ENCODE results near the gene ACOT12. TPM values are rescaled to one million over a fixed set of nuclear protein-coding genes. Genes with fewer than 3 reads are reported as not detected.
"Not testable (repeated sequence)": the region's sequence is repeated elsewhere in the genome, so short reads cannot be mapped to it uniquely, and the experiment has no call there.

Gene ACOT12
- total RNA-seq, 2 donors from 2014 or later: not detected

DNA sequence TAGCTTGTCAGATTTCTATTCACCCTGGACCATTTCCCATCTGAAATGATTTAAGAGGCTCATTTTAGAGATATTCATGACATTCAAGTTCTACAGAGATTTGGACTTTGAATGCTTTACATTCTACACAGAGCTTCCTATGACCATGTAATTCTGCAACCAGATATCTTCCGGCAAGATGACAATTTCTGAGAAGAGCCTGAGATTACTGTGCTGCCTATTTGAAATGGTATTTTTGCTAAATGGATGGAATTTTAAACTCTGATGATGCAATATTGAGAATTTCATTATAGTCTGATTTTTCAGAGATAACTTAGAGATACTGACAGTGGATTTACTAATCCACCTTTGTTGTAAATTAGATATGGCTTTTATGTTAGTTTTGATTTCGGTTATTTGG, 16.0 kb upstream of the ACOT12 start:
- H3K36me3 Mint-ChIP-seq (ENCODE audit: low read depth): peaks cover 4% of the 10 kb centered on the region
- no peak overlapping the region for H3K4me3 Mint-ChIP-seq
- ATAC-seq (replicated peaks): peak; percentile 31
- H3K27me3 Mint-ChIP-seq: no peaks in the 10 kb centered on the region
- H3K4me1 Mint-ChIP-seq: no peaks in the 10 kb centered on the region
- H3K9me3 Mint-ChIP-seq: no peaks in the 10 kb centered on the region
- no peak overlapping the region for H3K27ac Mint-ChIP-seq

GRCh38 chr5:81409361-81409760, 15.4 kb upstream of the ACOT12 start:
- Mint-ChIP-seq H3K27ac (no peak overlapping the region), H3K4me3 (no peak overlapping the region), H3K36me3 (ENCODE audit: low read depth) (peaks cover 4% of the 10 kb centered on the region), H3K4me1 (no peaks in the 10 kb centered on the region), H3K27me3 (no peaks in the 10 kb centered on the region), H3K9me3 (no peaks in the 10 kb centered on the region)
- no peak for ATAC-seq (replicated peaks)

DNA sequence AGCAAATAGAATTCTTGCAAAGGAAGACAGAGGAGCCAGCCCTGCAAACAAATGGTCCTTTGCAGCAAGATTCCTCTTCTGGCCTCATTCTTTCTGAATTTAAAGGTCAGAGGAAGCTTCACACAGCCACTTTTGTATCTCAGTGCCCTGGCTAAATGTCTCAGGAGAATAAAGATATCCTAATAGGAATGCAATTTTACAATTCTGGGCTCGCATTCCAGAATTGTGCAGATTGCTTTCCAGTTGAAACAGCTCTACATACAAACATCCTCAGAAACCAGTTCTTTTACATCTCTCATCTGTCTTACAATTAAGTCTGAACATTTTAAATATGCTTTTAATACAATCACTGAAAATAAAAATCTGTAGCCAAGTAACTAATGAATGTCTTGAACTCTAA, 14.6 kb upstream of the ACOT12 start:
- no peak for ATAC-seq (replicated peaks)
- Mint-ChIP-seq H3K4me1 (no peaks in the 10 kb centered on the region), H3K9me3 (no peaks in the 10 kb centered on the region)

GRCh38 chr5:81407811-81408210, 13.9 kb upstream of the ACOT12 start:
- not testable (repeated sequence) for H3K27me3 Mint-ChIP-seq; H3K4me1 Mint-ChIP-seq; H3K27ac Mint-ChIP-seq; ATAC-seq (replicated peaks); H3K36me3 Mint-ChIP-seq (ENCODE audit: low read depth); H3K4me3 Mint-ChIP-seq; H3K9me3 Mint-ChIP-seq

More for the DNA sequence above, 14.6 kb upstream of the ACOT12 start:
- H3K36me3 Mint-ChIP-seq (ENCODE audit: low read depth): peaks cover 4% of the 10 kb centered on the region
- no peak overlapping the region for H3K4me3 Mint-ChIP-seq
- H3K27me3 Mint-ChIP-seq: no peaks in the 10 kb centered on the region
- no peak overlapping the region for H3K27ac Mint-ChIP-seq

- Mint-ChIP-seq H3K36me3 (ENCODE audit: low read depth) (peaks cover 4% of the 10 kb centered on the region), H3K9me3 (no peaks in the 10 kb centered on the region), H3K4me1 (no peaks in the 10 kb centered on the region), H3K4me3 (no peak overlapping the region), H3K27me3 (peaks cover 9% of the 10 kb centered on the region), H3K27ac (no peak overlapping the region)
- no peak for ATAC-seq (replicated peaks)
These were observed 11.4 kb upstream of the ACOT12 start for GRCh38 chr5:81405126-81405891.

GRCh38 chr5:81402192-81402930, 8.4 kb upstream of the ACOT12 start:
- H3K36me3 Mint-ChIP-seq (ENCODE audit: low read depth): no peaks in the 10 kb centered on the region
- no peak for ATAC-seq (replicated peaks)
- H3K27ac Mint-ChIP-seq: no peak overlapping the region
- H3K9me3 Mint-ChIP-seq: no peaks in the 10 kb centered on the region
- peaks cover 16% of the 10 kb centered on the region for H3K27me3 Mint-ChIP-seq
- H3K4me3 Mint-ChIP-seq: no peak overlapping the region
- H3K4me1 Mint-ChIP-seq: no peaks in the 10 kb centered on the region

GRCh38 chr5:81401266-81401665, 7.3 kb upstream of the ACOT12 start:
- H3K27me3 Mint-ChIP-seq: peaks cover 19% of the 10 kb centered on the region

GRCh38 chr5:81400375-81400774, 6.4 kb upstream of the ACOT12 start:
- Mint-ChIP-seq H3K36me3 (ENCODE audit: low read depth) (no peaks in the 10 kb centered on the region), H3K27me3 (peaks cover 26% of the 10 kb centered on the region), H3K4me3 (no peak overlapping the region), H3K27ac (no peak overlapping the region), H3K4me1 (no peaks in the 10 kb centered on the region), H3K9me3 (no peaks in the 10 kb centered on the region)
- ATAC-seq (replicated peaks): no peak

More at GRCh38 chr5:81401266-81401665, 7.3 kb upstream of the ACOT12 start:
- ATAC-seq (replicated peaks): no peak
- no peak overlapping the region for H3K4me3 Mint-ChIP-seq
- no peak overlapping the region for H3K27ac Mint-ChIP-seq
- H3K36me3 Mint-ChIP-seq (ENCODE audit: low read depth): no peaks in the 10 kb centered on the region
- no peaks in the 10 kb centered on the region for H3K4me1 Mint-ChIP-seq
- H3K9me3 Mint-ChIP-seq: no peaks in the 10 kb centered on the region

DNA sequence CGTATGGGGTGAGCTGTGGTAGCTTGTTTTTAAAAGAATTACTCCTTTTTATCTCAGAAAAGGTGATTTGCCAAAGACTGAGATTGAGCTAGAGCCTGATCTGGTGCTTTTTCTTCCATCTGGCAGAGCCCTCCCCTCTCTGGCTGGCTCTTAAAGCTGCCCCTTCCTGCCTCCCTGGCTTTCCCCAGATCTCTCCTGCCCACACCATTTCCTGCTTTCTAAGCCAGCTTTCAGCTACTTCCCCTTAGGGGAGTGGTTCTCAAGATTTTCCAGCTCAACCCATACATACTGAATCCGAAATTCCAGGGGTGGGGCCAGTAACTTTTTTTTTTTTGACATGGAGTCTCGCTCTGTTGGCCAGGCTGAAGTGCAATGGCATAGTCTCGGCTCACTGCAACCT, 4.8 kb upstream of the ACOT12 start:
- Mint-ChIP-seq H3K27ac (no peak overlapping the region), H3K4me3 (no peak overlapping the region), H3K4me1 (no peaks in the 10 kb centered on the region), H3K9me3 (no peaks in the 10 kb centered on the region), H3K36me3 (ENCODE audit: low read depth) (no peaks in the 10 kb centered on the region), H3K27me3 (peaks cover 30% of the 10 kb centered on the region)
- no peak for ATAC-seq (replicated peaks)

- no peak for ATAC-seq (replicated peaks)
- no peaks in the 10 kb centered on the region for H3K36me3 Mint-ChIP-seq (ENCODE audit: low read depth)
- H3K9me3 Mint-ChIP-seq: no peaks in the 10 kb centered on the region
- H3K4me3 Mint-ChIP-seq: no peak overlapping the region
- H3K27ac Mint-ChIP-seq: no peak overlapping the region
- H3K27me3 Mint-ChIP-seq: peaks cover 38% of the 10 kb centered on the region
- H3K4me1 Mint-ChIP-seq: no peaks in the 10 kb centered on the region
These were observed 3.2 kb upstream of the ACOT12 start for GRCh38 chr5:81397176-81397575.

DNA sequence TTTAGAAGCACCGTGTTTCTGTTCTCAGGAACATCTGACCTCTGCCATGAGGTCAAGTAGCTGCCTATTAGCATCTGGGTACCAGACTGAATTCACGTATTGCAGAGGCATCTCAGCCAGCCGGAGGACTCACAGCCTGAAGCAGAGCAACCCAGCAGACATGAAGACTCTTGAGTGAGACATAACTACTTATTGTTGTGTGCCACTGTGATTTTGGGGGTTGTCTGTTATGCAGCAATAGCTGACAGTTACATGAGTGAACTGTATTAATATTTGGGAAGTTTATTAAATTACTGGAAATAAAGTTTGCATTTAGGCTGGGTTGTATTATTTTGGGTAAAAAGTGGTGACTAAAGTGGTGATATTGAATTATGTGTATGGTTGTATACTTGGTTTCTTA, 1.3 kb upstream of the ACOT12 start:
- peaks cover 44% of the 10 kb centered on the region for H3K27me3 Mint-ChIP-seq
- no peaks in the 10 kb centered on the region for H3K36me3 Mint-ChIP-seq (ENCODE audit: low read depth)
- ATAC-seq (replicated peaks): no peak
- no peaks in the 10 kb centered on the region for H3K9me3 Mint-ChIP-seq
- no peak overlapping the region for H3K27ac Mint-ChIP-seq
- no peak overlapping the region for H3K4me3 Mint-ChIP-seq
- H3K4me1 Mint-ChIP-seq: no peaks in the 10 kb centered on the region

DNA sequence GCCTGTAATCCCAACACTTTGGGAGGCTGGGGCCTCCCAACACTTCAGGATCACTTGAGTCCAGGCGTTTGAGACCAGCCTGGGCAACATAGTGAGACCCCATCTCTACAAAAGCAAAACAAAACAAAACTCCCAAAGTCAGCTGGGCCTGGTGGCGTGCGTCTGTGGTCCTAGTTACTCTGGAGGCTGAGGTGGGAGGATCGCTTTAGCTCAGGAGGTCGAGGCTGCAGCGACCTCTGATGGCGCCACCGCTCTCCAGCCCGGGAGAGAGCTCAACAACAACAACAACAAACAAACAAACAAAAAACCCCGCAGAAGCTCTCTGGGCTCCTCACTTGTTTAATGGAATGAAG, 528 bp downstream of the ACOT12 start:
- Mint-ChIP-seq H3K27ac (no peak overlapping the region), H3K4me3 (peak overlapping the region; percentile 36), H3K27me3 (peaks cover 48% of the 10 kb centered on the region), H3K36me3 (ENCODE audit: low read depth) (no peaks in the 10 kb centered on the region), H3K9me3 (peaks cover 3% of the 10 kb centered on the region), H3K4me1 (no peaks in the 10 kb centered on the region)
- ATAC-seq (replicated peaks): no peak

DNA sequence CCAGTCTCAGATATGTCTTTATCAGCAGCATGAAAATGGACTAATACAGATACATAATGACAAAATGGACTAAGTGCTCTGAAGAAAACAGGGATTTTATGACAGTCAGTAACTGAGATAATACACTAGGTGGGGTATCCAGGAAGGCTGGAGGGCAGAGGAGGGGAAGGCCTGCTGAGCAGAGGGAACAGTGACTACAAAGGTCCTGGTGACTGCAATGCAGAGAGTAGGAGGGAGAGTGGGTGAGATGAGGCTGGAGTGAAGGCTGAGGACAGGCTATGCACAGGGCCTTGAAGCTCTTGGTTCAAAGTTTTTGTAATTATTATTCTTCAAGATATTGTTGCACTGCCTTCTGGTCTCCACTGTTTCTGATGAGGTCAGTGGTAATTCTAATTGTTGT, 4.9 kb downstream of the ACOT12 start:
- no peak for ATAC-seq (replicated peaks)
- H3K4me3 Mint-ChIP-seq: no peak overlapping the region
- H3K9me3 Mint-ChIP-seq: peaks cover 3% of the 10 kb centered on the region
- peak overlapping the region; percentile 22 for H3K27ac Mint-ChIP-seq
- no peaks in the 10 kb centered on the region for H3K36me3 Mint-ChIP-seq (ENCODE audit: low read depth)
- H3K27me3 Mint-ChIP-seq: peaks cover 38% of the 10 kb centered on the region
- H3K4me1 Mint-ChIP-seq: no peaks in the 10 kb centered on the region

GRCh38 chr5:81388169-81388568, 5.8 kb downstream of the ACOT12 start:
- H3K27ac Mint-ChIP-seq: no peak overlapping the region
- H3K4me1 Mint-ChIP-seq: no peaks in the 10 kb centered on the region
- no peaks in the 10 kb centered on the region for H3K36me3 Mint-ChIP-seq (ENCODE audit: low read depth)
- H3K9me3 Mint-ChIP-seq: peaks cover 3% of the 10 kb centered on the region
- H3K4me3 Mint-ChIP-seq: no peak overlapping the region
- H3K27me3 Mint-ChIP-seq: peaks cover 34% of the 10 kb centered on the region
- no peak for ATAC-seq (replicated peaks)

DNA sequence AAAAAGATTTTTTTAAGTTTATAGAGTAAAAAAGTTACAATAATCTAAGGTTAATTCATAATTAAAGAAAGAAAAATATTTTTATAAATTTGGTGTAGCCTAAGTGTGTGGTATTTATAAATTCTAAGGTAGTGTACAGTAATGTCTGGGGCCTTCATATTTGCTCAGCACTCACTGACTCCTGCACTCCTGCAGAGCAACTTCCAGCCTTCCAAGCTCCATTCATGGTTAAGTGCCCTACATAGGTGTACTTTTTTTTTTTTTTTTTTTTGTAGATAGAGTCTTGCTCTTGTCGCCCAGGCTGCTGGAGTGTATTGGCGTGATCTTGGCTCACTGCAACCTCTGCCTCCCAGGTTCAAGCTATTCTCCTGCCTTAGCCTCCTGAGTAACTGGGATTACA, 10.1 kb downstream of the ACOT12 start:
- Mint-ChIP-seq H3K9me3 (peaks cover 2% of the 10 kb centered on the region), H3K27me3 (peaks cover 10% of the 10 kb centered on the region), H3K27ac (no peak overlapping the region), H3K4me1 (no peaks in the 10 kb centered on the region), H3K36me3 (ENCODE audit: low read depth) (no peaks in the 10 kb centered on the region), H3K4me3 (no peak overlapping the region)
- ATAC-seq (replicated peaks): no peak

All from activated T-helper 17 cell treated with anti-CD3 and anti-CD28 coated beads, Interleukin-2, amount 50 U/mL, for 72 hours (primary cell).